Breast epithelium (tissue), 3 donors: ENCODE results near the gene UBE2U.

ENCODE experiments used
- POLR2A ChIP-seq: fragments of 450-650 bp; IDR thresholded peaks from one replicate; pipeline ENCODE4 v1.6.1; 2016; ENCODE audit warnings: antibody characterized with exemption, mild to moderate bottlenecking, moderate library complexity
- TF ChIP-seq, protein P1 (sequence below), 3 donors: fragments of 450-650 bp; IDR thresholded peaks; one replicate each; pipeline ENCODE4 v1.5.1; 2016 to 2017; ENCODE audit warnings: antibody characterized with exemption in 3 of 3, mild to moderate bottlenecking in 3 of 3, moderate library complexity in 3 of 3

DNA sequence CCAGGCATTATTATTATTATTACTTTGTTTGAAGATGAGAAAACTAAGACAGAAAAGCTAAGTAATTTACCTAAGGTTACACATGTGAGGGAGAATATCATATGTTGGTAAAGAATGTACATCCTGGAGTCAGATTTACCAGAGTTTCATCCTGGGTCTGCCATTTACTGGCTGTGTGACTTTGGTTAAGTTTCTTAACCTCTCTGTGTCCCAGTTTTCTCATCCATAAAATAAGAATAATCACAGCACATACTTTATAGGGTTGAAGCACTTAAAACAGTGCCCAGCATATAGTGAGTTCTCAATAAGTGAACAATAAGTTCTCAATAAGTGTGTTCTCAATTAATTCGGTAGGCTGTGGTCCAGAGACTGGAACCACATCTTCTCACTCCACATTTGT lies 32.5 kb downstream of the UBE2U start:
- TF ChIP-seq, protein P1, sequence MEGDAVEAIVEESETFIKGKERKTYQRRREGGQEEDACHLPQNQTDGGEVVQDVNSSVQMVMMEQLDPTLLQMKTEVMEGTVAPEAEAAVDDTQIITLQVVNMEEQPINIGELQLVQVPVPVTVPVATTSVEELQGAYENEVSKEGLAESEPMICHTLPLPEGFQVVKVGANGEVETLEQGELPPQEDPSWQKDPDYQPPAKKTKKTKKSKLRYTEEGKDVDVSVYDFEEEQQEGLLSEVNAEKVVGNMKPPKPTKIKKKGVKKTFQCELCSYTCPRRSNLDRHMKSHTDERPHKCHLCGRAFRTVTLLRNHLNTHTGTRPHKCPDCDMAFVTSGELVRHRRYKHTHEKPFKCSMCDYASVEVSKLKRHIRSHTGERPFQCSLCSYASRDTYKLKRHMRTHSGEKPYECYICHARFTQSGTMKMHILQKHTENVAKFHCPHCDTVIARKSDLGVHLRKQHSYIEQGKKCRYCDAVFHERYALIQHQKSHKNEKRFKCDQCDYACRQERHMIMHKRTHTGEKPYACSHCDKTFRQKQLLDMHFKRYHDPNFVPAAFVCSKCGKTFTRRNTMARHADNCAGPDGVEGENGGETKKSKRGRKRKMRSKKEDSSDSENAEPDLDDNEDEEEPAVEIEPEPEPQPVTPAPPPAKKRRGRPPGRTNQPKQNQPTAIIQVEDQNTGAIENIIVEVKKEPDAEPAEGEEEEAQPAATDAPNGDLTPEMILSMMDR (IDR thresholded peaks at IDR 0.05) = no peak
- TF ChIP-seq POLR2A = no peak
